Left renal cortex interstitium (tissue), 4 donors: Measurements from ENCODE around the gene C6orf132. TPM values are rescaled to one million over a fixed set of nuclear protein-coding genes. Genes with fewer than 3 reads are reported as not detected.

Experiments used
- DNase-seq, 4 donors: peaks; one replicate each; pipeline ENCODE4 v3.0.0-alpha.2; 2013; ENCODE audit warnings: low read depth in 4 of 4, low spot score in 2 of 4, missing footprints in 1 of 4
- polyA plus RNA-seq, 4 donors: library from polyadenylated mRNA; unstranded; fragments of 120-200 nt; gene quantifications; one replicate each; pipeline ENCODE4 v1.2.1, GENCODE V29; 2013; ENCODE audit not compliant: insufficient read length in 4 of 4

The C6orf132 gene
- polyA plus RNA-seq, 4 donors = 3.8 to 6.5 (median 4.9) TPM

DNA sequence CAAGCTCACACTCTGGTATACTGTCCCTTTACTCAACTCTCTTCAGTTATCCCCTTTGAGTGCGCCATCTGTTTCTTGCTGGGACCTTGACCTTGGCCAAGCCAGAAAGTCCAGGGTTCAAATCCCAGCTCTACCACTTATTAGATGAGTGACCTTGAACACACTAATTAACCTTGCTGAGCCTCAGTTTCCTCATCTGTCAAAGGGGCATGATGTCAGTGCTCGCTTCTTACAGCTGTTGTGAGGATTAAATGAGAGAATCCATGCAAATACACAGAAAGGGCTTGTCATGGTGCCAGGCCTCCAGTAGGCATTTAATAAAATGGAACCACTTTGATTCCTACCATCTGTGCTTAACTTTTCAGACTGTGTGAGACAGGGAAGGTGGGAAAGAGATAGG is 34.3 kb downstream of the C6orf132 start:
- DNase-seq = no peak

- DNase-seq = no peak
Measured at GRCh38 chr6:42106112-42107023, 36.1 kb downstream of the C6orf132 start.

GRCh38 chr6:42105709-42106108 is 36.7 kb downstream of the C6orf132 start:
- DNase-seq = no peak

- DNase-seq = no peak
Measured at GRCh38 chr6:42105156-42105648, 37.2 kb downstream of the C6orf132 start.

- DNase-seq = no peak
Measured at GRCh38 chr6:42104804-42105125, 37.7 kb downstream of the C6orf132 start.

DNA sequence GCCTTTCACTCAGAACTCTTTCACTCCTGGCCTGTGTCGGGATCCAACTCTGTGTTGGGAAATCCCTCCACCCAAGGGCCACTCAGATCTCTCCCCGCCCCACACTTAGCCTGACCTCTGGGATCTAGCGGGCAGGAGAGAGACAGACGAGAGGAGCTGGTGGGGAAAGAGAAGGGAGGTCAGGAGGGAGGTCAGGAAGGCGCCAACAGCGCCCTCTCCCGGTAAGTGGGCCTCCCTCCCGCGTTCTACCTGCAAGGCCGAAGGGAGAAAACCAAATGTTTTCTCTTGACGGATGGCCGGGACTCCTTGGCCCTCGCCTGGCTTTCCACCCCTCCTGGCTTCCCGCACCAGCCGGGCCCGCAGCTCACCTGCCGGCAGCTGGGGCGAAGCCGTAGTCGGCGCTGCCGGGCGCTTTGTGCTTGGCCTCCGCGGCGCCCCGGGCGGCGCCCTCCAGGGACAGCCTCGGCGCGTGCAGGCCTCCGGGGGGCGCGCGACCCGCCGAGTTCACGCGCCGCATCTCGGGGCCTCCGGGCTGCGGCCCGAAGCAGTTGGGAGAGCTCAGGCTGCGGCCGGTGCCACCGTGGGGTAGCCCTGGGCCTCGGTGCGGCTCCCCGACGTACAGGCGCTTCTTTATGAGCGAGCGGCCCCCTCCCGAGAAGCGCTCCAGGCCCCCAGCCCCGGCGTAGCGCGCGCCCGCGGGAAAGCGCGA is 38.2 kb downstream of the C6orf132 start:
- DNase-seq = peak in 2 of 4 donors; percentile 48 to 61

GRCh38 chr6:42103753-42104094 is 38.7 kb downstream of the C6orf132 start:
- no peak for DNase-seq

GRCh38 chr6:42103216-42103615 is 39.2 kb downstream of the C6orf132 start:
- DNase-seq = no peak

DNA sequence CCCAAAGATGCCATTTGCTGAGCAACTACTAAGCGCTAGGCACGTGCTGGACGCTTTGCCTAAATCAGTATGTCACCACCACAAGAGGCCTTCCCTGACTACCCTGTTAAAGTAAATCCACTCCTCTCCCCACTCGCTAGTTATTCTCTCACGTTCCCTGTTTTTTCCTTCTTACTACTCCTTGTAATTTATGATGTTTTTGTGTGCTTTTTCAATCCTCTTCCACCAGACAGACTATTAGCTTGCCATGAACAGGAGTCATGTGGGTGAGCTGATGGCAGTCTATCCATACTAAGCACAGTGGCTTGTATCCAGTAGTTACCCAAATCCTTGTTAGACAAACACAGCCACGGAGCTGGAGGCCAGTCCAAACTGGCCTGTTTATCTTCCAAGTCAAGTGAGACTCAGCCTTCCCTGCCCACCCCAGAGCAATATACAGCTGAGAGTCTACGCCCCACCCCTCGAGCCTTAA is 41.2 kb downstream of the C6orf132 start:
- no peak for DNase-seq

- DNase-seq = no peak
Measured at GRCh38 chr6:42100029-42100901, 42.2 kb downstream of the C6orf132 start.

DNA sequence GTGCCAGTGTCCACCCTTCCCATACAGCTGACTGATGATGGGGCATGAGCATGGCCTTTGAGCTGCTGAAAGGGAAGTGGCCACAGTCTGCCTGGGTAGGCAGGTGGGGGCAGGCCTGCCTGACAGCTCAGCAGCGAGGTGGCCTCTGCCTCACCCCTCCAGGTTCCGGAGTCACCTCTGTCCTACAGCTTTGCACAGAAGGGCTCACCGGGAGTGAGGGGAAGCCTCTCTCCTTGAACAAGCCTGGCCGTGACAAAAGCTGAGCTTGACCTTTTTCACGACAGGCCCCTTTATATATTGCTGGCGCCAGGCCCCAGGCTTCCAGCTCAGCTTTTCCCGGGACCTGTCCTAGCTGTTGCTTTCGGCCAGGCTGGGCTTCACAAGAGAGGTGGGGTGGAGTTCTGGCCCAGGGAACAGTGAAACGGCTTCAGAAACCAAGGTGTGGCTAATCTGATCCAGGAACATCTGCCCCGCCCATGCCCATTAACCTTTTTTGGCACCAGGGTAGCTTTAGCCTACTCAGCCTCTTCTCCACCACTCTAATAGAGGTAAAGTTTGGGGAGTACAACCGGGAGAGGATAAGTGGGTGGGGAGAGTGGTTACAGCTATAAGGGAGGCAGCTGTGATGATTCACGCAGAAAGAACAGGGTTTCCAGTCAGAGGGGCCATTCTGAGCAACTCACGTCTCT is 42.9 kb downstream of the C6orf132 start:
- DNase-seq = no peak

- DNase-seq = no peak
Measured at GRCh38 chr6:42095776-42096541, 46.5 kb downstream of the C6orf132 start.

DNA sequence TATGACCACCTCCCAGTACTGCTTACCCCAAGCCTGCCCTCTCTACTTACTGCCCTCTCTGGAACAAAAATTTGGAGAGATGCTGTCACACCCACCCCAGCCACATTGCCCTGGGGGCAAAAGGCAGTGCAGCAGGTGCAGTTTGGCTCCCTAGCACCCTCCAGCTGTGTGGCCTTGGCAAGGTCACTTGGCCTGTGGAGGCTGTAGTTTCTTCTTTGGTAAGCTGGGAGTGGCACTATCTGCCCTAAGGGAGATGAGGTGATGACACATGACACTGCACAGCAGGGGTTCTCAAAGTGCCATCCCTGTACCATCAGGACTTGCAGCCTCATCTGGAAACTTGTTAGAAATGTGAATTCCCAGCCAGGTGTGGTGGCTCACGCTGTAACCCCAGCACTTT is 47.3 kb downstream of the C6orf132 start:
- DNase-seq = no peak

GRCh38 chr6:42093582-42094329 is 48.7 kb downstream of the C6orf132 start:
- DNase-seq = no peak

DNA sequence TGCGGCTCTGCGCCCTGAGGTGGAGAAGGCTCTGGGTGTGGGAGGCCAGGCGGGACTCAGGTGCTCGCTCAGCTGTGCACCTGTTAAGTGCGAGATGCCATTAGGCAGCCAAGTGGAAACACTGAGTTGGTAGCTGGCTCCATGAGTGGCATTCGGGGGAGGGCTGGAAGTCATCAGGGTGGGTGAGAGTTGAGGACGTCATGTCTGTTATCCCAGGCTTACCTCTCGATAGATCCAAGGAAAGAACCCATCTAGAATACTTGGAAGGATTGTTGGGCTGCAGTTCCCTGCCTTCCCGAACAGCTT is 50.7 kb downstream of the C6orf132 start:
- DNase-seq = no peak

- DNase-seq = no peak
Measured at GRCh38 chr6:42090819-42091717, 51.4 kb downstream of the C6orf132 start.

DNA sequence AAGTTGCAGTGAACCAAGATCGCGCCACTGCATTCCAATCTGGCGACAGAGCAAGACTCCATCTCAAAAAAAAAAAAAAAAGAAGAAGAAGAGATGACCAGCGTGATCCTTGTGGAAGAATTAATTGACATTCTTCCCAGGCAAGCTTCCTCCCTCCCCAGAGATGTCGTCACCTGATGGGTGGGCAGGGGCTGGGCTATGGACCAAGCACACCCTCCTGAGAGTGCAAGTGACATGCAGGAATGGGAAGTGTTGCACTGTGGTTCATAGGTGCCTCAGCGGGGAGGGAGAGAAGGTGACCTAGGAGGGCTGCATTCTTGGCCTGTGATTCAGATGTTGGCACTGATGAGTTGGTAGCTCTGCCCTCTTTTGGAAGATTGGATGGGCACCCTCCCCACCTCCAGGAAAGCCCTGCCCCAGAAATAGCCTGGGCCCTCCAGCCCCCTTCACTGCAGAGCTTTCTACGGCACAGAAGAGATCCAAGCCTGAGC is 54.3 kb downstream of the C6orf132 start:
- no peak for DNase-seq
